Endothelial cell of umbilical vein (primary cell): ENCODE data around the gene HEATR5A. TPM values are rescaled to one million over a fixed set of nuclear protein-coding genes. Genes with fewer than 3 reads are reported as not detected.

Source experiments
- BruUV-seq: library from RNA; stranded (reverse); fragments of 400-500 nt; replicated peaks from 2 replicates; lab custom pipeline; 2021; lab: Mats Ljungman, UMichigan
- CTCF ChIA-PET: fragments of 300-600, 350-600 bp; sonication (Branson Sonifier 250); formaldehyde crosslinking; loops from one replicate; lab custom pipeline; 2021; ENCODE audit warnings: antibody characterized with exemption, inconsistent platforms; lab: Charles Lee
- POLR2A ChIA-PET: fragments of 300-600, 350-600 bp; sonication (Branson Sonifier 250); formaldehyde crosslinking; loops from one replicate; lab custom pipeline; 2021; ENCODE audit warnings: antibody characterized with exemption, inconsistent platforms; lab: Charles Lee
- DNase-seq: peaks from one replicate; pipeline ENCODE4 v3.0.0-alpha.2; 2011; ENCODE audit warnings: low read depth, low spot score
- FAIRE-seq: peaks from 2 replicates; lab custom pipeline; 2011; peaks lifted over from hg19 to GRCh38; lab: Jason Lieb, UNC
- H2AFZ ChIP-seq: 2 replicates; pipeline ENCODE4 v1.6.0; 2012; ENCODE audit warnings: low read depth, low read length, control low read depth, inconsistent platforms
- H3K27ac ChIP-seq: 2 replicates; pipeline ENCODE4 v1.5.1; 2011; ENCODE audit warnings: low read depth, mild to moderate bottlenecking, control low read depth, low read length, moderate library complexity; ENCODE audit not compliant: insufficient read depth
- H3K27me3 ChIP-seq, 2 experiments: 2 replicates each; pipeline versions ENCODE4 v1.6.0 to v1.6.1; 2011; ENCODE audit warnings: low read length in 2 of 2, mixed read lengths in 1 of 2; ENCODE audit not compliant: control insufficient read depth in 2 of 2, insufficient read depth in 2 of 2
- H3K36me3 ChIP-seq, 2 experiments: 2 replicates in 1 of 2; 3 replicates in 1 of 2; pipeline ENCODE4 v1.5.1; 2011; ENCODE audit warnings: low read length in 2 of 2, mild to moderate bottlenecking in 1 of 2, moderate library complexity in 1 of 2; ENCODE audit not compliant: control insufficient read depth in 2 of 2, insufficient read depth in 2 of 2; ENCODE audit errors: extremely low read depth in 1 of 2
- H3K4me1 ChIP-seq: 3 replicates; pipeline ENCODE4 v1.5.1; 2011; ENCODE audit warnings: mild to moderate bottlenecking, low read length; ENCODE audit not compliant: control insufficient read depth, insufficient read depth; ENCODE audit errors: extremely low read depth
- H3K4me2 ChIP-seq: 2 replicates; pipeline ENCODE4 v1.6.1; 2011; ENCODE audit warnings: low read length, control low read depth, mixed read lengths; ENCODE audit not compliant: insufficient read depth
- H3K4me3 ChIP-seq, 3 experiments: fragments of 200-600 bp in 1 of 3; sonication (generic), shearing (Covaris generic) in 1 of 3; replicated peaks in 1 of 3; 2 replicates each; pipeline ENCODE4 v1.5.1; 2011 to 2016; ENCODE audit warnings: control low read depth in 3 of 3, low read length in 3 of 3, mild to moderate bottlenecking in 2 of 3, inconsistent platforms in 1 of 3, low read depth in 1 of 3, moderate library complexity in 1 of 3; ENCODE audit not compliant: insufficient read depth in 1 of 3
- H3K79me2 ChIP-seq: 2 replicates; pipeline ENCODE4 v1.6.0; 2012; ENCODE audit warnings: low read length, inconsistent platforms; ENCODE audit not compliant: control insufficient read depth, insufficient read depth
- H3K9ac ChIP-seq: replicated peaks from 2 replicates; pipeline ENCODE3; 2011; ENCODE audit warnings: low read length, control low read depth; ENCODE audit not compliant: insufficient read depth; ENCODE audit errors: extremely low read depth
- H3K9me1 ChIP-seq: replicated peaks from 3 replicates; pipeline ENCODE4 v1.6.0; 2011; ENCODE audit warnings: mild to moderate bottlenecking, low read length; ENCODE audit not compliant: control insufficient read depth, insufficient read depth; ENCODE audit errors: extremely low read depth
- H3K9me3 ChIP-seq: replicated peaks from 2 replicates; pipeline ENCODE4 v1.5.1; 2012; ENCODE audit warnings: low read length, inconsistent platforms; ENCODE audit not compliant: control insufficient read depth, insufficient read depth
- H4K20me1 ChIP-seq: replicated peaks from 2 replicates; pipeline ENCODE3; 2011; ENCODE audit warnings: mild to moderate bottlenecking, low read length; ENCODE audit not compliant: control insufficient read depth, insufficient read depth; ENCODE audit errors: extremely low read depth
- EZH2 ChIP-seq: IDR thresholded peaks from 2 replicates; pipeline ENCODE4 v1.6.1; 2012; ENCODE audit warnings: borderline replicate concordance, low read depth, mild to moderate bottlenecking, moderate library complexity, low read length, inconsistent platforms; ENCODE audit not compliant: severe bottlenecking
- FOS ChIP-seq: IDR thresholded peaks from 2 replicates; pipeline ENCODE4 v1.6.1; 2011; ENCODE audit warnings: mild to moderate bottlenecking, low read length, moderate library complexity, borderline replicate concordance; ENCODE audit not compliant: insufficient read depth
- GATA2 ChIP-seq: IDR thresholded peaks from 2 replicates; pipeline ENCODE4 v1.7.0; 2011; ENCODE audit warnings: low read depth, mild to moderate bottlenecking, moderate library complexity, mixed read lengths, low read length; ENCODE audit not compliant: insufficient read length, insufficient read depth
- JUN ChIP-seq: IDR thresholded peaks from 2 replicates; pipeline ENCODE4 v1.6.1; 2011; ENCODE audit warnings: borderline replicate concordance, low read depth; ENCODE audit not compliant: insufficient read length, insufficient read depth
- MYC ChIP-seq: IDR thresholded peaks from one replicate; pipeline ENCODE4 v1.6.1; 2011; ENCODE audit warnings: mild to moderate bottlenecking, low read depth, low read length
- POLR2A ChIP-seq: IDR thresholded peaks from 2 replicates; pipeline ENCODE4 v1.6.1; 2012; ENCODE audit warnings: low read depth, mild to moderate bottlenecking, control low read depth, low read length
- POLR2AphosphoS5 ChIP-seq: IDR thresholded peaks from 2 replicates; pipeline ENCODE4 v1.6.1; 2012; ENCODE audit warnings: low read depth, mild to moderate bottlenecking, control low read depth, low read length, moderate library complexity; ENCODE audit not compliant: insufficient read depth
- dilution Hi-C: fragments of 300-500 bp; cut with MboI; formaldehyde crosslinking; loops from one replicate; pipeline ENCODE4 v1.15.0; 2019; ENCODE audit warnings: low sequenced_read_pairs; ENCODE audit not compliant: extremely low pct_ligation_motif_present
- intact Hi-C: fragments of 100-400 bp; cut with micrococcal nuclease; formaldehyde crosslinking; loops from one replicate; pipeline ENCODE4 v1.10.0; 2022
- polyA plus RNA-seq, 4 experiments: library from polyadenylated mRNA; depleted of rRNA in 3 of 4; stranded (reverse) in 3 of 4; unstranded in 1 of 4; fragments of >200 nt; gene quantifications; 2 replicates each; pipeline versions ENCODE4 v1.2.1 to v1.2.3, GENCODE V29; 2011 to 2012; ENCODE audit warnings: missing spikeins in 1 of 4
- total RNA-seq: library from RNA; stranded (reverse); gene quantifications from 2 replicates; pipeline ENCODE4 v1.2.3, GENCODE V29; 2021
- TF ChIP-seq, protein P1 (sequence below), 2 donors: IDR thresholded peaks; 1 replicate in 1 of 2; 2 replicates in 1 of 2; pipeline ENCODE4 v1.5.1; 2011; ENCODE audit warnings: low read length in 2 of 2, mild to moderate bottlenecking in 2 of 2, moderate library complexity in 2 of 2, control low read depth in 1 of 2, inconsistent platforms in 1 of 2, low read depth in 1 of 2; ENCODE audit not compliant: insufficient read depth in 1 of 2; ENCODE audit errors: extremely low read depth in 1 of 2
- TF ChIP-seq, protein P2 (sequence below): IDR thresholded peaks from 2 replicates; pipeline ENCODE4 v1.6.1; 2011; ENCODE audit not compliant: insufficient read depth, insufficient read length

The HEATR5A gene
- total and polyA plus RNA-seq, 2 donors (not counting 3 experiments of a cell fraction or from before 2014, with no cell fraction given), result 12.6 to 45.3 TPM

DNA sequence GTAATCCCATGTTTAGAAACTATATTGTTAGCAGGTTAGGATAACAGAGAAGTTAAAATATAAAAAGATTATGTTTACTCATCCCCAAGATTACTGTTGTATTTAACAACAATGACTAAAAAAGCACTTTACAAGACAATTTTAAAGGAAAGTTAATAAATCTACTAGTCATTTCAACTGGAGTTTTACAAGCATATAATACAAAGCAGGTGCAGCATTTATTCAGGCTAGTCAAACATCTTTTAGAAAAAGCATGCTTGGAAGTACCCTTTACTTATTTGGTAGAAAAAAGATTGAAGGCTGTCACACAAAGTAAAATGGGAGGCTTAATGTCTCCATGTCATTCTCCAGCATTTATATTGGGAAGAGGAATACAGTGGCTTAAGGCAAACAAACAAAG lies 80.6 kb downstream of the HEATR5A start:
- Histone ChIP-seq H3K79me2 (no peaks in the 10 kb centered on the region), H3K9ac (no peak overlapping the region), H3K4me2 (no peak overlapping the region), H3K9me3 (no peaks in the 10 kb centered on the region), H3K4me3 (no peak overlapping the region), H3K9me1 (no peaks in the 10 kb centered on the region), H3K4me1 (no peaks in the 10 kb centered on the region), H2AFZ (no peak overlapping the region), H3K36me3 (peaks cover 2 to 5% of the 10 kb centered on the region in 2 experiments), H3K27ac (no peak overlapping the region), H4K20me1 (no peaks in the 10 kb centered on the region), H3K27me3 (no peaks in the 10 kb centered on the region)
- TF ChIP-seq, protein P1, sequence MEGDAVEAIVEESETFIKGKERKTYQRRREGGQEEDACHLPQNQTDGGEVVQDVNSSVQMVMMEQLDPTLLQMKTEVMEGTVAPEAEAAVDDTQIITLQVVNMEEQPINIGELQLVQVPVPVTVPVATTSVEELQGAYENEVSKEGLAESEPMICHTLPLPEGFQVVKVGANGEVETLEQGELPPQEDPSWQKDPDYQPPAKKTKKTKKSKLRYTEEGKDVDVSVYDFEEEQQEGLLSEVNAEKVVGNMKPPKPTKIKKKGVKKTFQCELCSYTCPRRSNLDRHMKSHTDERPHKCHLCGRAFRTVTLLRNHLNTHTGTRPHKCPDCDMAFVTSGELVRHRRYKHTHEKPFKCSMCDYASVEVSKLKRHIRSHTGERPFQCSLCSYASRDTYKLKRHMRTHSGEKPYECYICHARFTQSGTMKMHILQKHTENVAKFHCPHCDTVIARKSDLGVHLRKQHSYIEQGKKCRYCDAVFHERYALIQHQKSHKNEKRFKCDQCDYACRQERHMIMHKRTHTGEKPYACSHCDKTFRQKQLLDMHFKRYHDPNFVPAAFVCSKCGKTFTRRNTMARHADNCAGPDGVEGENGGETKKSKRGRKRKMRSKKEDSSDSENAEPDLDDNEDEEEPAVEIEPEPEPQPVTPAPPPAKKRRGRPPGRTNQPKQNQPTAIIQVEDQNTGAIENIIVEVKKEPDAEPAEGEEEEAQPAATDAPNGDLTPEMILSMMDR (IDR thresholded peaks at IDR 0.05; ENCODE audit: extremely low read depth in 1 of 2, insufficient read depth in 1 of 2, low read depth in 1 of 2, low read length in 2 of 2), result no peak
- TF ChIP-seq FOS (no peak), MYC (no peak), GATA2 (no peak), POLR2AphosphoS5 (no peak), EZH2 (no peak), JUN (no peak), POLR2A (no peak)
- TF ChIP-seq, protein P2, sequence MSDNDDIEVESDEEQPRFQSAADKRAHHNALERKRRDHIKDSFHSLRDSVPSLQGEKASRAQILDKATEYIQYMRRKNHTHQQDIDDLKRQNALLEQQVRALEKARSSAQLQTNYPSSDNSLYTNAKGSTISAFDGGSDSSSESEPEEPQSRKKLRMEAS, result no peak
- DNase-seq (no peak), FAIRE-seq (no peak)
- no TSS peak for BruUV-seq
- dilution Hi-C loops (no loop called here), intact Hi-C loops (no loop called here)
- CTCF ChIA-PET, result no interaction called here
- POLR2A ChIA-PET, result no interaction called here
